Brain pericyte (primary cell): ENCODE measurements around the gene ZNF629.

Source experiments
- DNase-seq: peaks from one replicate; pipeline ENCODE4 v3.0.0-alpha.2; 2012; ENCODE audit warnings: low read depth, low spot score

ZNF629 gene

GRCh38 chr16:30786115-30786935, 680 bp downstream of the ZNF629 start:
- DNase-seq: no peak

- no peak for DNase-seq
These were observed 1.6 kb downstream of the ZNF629 start for GRCh38 chr16:30785126-30786106.

- no peak for DNase-seq
These were observed 2.8 kb downstream of the ZNF629 start for GRCh38 chr16:30784215-30784614.

DNA sequence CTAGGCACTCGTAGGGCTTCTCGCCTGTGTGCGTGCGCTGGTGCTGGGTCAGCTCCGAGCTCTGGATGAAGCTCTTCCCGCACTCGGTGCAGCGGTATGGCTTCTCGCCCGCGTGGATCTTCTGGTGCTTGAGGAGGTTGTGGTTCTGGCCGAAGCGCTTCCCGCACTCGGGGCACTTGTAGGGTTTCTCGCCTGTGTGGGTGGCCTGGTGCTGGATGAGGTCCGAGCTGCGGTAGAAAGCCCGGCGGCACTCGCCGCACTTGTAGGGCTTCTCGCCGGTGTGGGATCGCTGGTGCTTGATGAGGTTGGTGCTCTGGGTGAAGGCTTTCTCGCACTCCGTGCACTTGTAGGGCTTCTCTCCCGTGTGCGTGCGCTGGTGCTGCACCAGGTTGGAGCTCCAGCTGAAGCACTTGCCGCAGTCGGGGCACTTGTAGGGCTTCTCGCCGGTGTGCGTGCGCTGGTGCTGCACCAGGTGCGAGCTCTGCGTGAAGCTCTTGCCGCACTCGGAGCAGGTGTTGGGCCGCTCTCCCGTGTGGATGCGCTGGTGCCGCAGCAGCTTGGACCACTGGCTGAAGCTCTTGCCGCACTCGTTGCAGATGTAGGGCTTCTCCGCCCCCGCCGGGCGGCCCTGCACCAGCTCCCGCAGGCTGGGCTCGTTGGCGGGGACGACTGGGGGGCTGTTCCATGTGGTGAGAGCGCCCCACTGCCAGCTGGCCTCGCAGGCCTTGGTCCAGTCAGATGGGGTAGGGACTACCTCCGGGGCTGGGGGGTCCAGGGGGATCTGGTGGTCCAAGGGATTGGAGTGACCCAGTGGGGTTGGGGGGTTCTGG, 3.5 kb downstream of the ZNF629 start:
- no peak for DNase-seq

GRCh38 chr16:30782486-30783279, 4.3 kb downstream of the ZNF629 start:
- no peak for DNase-seq

DNA sequence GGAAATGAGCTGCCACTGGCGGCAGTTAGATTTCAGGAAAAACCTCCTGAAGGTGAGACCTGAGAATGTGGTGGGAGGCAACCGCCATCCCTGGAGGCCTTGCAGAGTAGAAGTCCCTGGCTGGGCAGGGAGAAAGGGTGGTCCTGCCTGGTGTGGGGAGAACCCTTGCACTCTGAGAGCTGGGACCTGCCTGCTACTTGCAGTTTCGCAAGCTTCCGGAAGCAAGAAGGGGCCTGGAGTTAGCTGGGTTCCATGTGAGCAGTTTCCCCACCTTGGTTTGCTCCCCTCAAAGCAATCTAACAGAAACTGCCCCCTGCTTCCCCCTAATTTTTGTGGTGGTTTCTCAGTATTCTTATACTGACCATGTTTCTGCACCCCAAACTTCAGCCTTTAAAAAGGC, 6.5 kb downstream of the ZNF629 start:
- DNase-seq: no peak

GRCh38 chr16:30780021-30780420, 7.0 kb downstream of the ZNF629 start:
- no peak for DNase-seq

DNA sequence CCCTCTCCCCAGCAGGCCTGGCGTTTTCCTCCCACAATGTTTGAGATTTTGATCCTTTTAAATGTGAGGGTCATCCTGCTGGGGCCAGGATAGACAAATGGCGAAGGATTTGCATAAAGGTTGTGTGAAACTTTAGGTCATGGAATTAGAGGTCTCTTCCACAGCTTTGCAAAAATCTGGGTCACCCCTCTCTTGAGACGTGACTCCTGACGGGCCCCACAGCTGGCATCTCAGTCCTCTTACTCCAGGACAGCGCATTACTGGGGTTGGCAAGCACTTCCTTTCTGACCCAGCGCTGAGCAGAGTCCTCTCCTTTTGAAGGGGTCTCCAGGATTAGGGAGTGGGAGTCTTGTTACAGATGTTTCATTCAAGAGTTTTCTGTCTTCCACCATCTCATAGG, 7.4 kb downstream of the ZNF629 start:
- no peak for DNase-seq

GRCh38 chr16:30778549-30779244, 8.3 kb downstream of the ZNF629 start:
- DNase-seq: no peak

GRCh38 chr16:30777591-30778297, 9.3 kb downstream of the ZNF629 start:
- no peak for DNase-seq

- peak; percentile 40 for DNase-seq
These were observed 11.4 kb downstream of the ZNF629 start for GRCh38 chr16:30775392-30776188.

DNA sequence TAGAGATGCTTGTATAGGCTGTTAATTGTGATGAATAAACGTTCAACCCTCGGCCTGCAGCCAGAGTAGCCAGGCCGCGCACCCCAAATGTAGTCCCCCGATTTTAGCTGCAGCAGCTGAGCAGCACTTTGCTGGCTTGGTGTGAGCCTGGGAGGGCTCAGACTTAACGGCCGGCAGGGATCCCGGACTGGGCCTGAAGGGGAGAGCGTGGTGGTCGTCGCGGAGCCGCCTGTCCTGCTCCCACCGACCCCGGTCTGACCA, 11.9 kb downstream of the ZNF629 start:
- DNase-seq: no peak

- no peak for DNase-seq
These were observed 12.5 kb downstream of the ZNF629 start for GRCh38 chr16:30774367-30775130.

GRCh38 chr16:30773826-30774225, 13.2 kb downstream of the ZNF629 start:
- no peak for DNase-seq

DNA sequence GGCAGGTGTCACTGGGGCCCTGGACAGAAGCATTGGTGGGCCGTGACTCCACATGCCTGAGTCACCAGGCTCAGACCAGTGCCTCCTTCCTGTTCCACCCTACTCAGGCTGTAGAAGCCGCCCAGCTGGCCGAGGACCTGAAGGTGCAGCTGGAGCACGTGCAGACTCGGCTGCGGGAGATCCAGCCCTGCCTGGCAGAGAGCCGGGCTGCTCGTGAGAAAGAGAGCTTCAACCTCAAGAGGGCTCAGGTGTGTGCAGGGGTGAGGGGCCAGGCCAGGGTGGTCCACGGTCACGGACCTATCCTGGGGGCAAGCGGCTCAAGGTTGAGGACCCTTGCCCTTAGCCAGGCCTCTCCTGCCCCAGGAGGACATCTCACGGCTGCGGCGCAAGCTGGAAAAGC, 15.3 kb downstream of the ZNF629 start:
- DNase-seq: no peak

DNA sequence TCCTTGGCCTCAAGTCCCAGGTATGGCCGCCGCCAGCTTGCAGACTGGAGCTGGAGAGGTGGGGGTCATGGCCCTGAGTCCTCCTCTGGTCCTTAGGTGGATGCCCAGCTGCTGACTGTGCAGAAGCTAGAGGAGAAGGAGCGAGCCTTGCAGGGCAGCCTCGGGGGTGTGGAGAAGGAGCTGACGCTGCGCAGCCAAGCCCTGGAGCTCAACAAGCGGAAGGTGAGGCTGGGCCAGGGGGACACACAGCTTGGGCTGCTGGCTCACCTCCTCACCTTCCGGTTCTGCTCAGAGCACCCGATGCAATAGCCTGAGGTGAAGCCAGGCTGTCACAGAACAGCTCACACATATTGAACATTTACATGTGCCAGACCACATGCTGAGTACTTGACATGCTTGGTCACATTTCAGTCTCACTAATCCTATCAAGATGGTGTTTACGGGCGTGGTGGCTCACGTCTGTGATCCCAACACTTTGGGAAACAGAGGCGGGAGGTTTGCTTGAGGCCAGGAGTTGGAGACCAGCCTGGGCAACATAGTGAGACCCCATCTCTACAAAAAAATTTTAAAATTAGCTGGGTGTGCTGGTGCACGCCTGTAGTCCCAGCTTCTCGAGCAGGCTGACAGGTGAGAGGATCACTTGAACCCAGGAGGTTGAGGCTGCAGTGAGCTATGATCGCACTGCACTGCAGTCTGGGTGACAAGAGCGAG, 17.5 kb downstream of the ZNF629 start:
- DNase-seq: no peak

GRCh38 chr16:30768583-30769181, 18.3 kb downstream of the ZNF629 start:
- DNase-seq: no peak
